ENCODE results near the gene ZFYVE27.

The ZFYVE27 gene

DNA sequence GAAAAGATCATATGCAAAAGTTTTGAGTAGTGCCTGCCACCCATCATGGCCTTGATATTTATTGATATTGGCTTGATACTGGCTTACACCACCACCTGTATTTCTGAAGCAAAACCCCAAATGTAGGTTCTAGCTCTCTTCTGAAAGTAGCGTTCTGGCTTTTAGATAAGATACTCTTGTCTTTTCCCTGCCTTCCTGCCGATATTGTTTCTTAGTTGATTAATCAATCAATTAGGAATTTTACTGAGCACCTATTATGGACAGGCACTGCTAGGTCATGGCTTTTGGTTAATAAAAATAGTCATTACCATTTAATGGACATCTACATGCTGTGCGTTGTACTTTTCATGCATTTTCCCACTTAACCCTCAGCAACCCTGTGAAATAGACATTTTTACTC is 27.0 kb downstream of the ZFYVE27 start:
- H3K36me3 ChIP-seq (ENCODE audit: insufficient read depth): no peaks in the 10 kb centered on the region
- no peaks in the 10 kb centered on the region for H3K79me2 ChIP-seq (ENCODE audit: insufficient read depth, low read depth)
- peaks cover 3% of the 10 kb centered on the region for H3K4me1 ChIP-seq (ENCODE audit: low read depth, poor library complexity, severe bottlenecking)
- H3K9ac ChIP-seq: no peak overlapping the region
- no peak overlapping the region for H3K4me2 ChIP-seq
- no peaks in the 10 kb centered on the region for H3K27me3 ChIP-seq (ENCODE audit: insufficient read depth, low read depth)
- no peak overlapping the region for H2AFZ ChIP-seq (ENCODE audit: low read depth)
- H4K20me1 ChIP-seq (ENCODE audit: insufficient read depth): no peaks in the 10 kb centered on the region
- TF ChIP-seq, protein P1, sequence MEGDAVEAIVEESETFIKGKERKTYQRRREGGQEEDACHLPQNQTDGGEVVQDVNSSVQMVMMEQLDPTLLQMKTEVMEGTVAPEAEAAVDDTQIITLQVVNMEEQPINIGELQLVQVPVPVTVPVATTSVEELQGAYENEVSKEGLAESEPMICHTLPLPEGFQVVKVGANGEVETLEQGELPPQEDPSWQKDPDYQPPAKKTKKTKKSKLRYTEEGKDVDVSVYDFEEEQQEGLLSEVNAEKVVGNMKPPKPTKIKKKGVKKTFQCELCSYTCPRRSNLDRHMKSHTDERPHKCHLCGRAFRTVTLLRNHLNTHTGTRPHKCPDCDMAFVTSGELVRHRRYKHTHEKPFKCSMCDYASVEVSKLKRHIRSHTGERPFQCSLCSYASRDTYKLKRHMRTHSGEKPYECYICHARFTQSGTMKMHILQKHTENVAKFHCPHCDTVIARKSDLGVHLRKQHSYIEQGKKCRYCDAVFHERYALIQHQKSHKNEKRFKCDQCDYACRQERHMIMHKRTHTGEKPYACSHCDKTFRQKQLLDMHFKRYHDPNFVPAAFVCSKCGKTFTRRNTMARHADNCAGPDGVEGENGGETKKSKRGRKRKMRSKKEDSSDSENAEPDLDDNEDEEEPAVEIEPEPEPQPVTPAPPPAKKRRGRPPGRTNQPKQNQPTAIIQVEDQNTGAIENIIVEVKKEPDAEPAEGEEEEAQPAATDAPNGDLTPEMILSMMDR (conservative IDR thresholded peaks at IDR 0.05; ENCODE audit: low read depth, low read length): no peak
- no peak overlapping the region for H3K27ac ChIP-seq
- H3K4me3 ChIP-seq (IDR thresholded peaks at IDR 0.05; ENCODE audit: insufficient read depth, low read depth, low read length): no peak overlapping the region

DNA sequence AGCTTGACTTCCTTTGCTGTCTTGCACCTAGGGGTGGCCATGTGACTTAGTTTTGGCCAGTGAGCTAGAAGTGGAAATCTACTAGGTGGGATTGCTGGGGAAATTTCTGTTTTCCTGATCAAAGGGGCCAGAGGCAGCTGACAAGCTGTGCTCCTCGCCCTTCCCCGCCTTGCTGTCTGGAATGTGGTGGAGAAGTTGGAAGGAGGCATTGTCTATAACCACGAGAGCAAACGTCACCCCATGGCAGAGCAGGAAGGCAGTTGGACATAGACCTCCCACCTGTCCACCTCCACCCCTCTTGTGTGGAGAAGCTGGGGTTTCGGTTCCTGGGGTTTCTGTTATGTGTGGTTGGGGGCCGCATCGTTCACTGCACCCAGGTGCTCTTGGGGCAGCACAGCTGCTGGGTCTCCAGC is 27.6 kb downstream of the ZFYVE27 start:
- H3K4me3 ChIP-seq (IDR thresholded peaks at IDR 0.05; ENCODE audit: insufficient read depth, low read depth, low read length): no peak overlapping the region
- H3K4me1 ChIP-seq (ENCODE audit: low read depth, poor library complexity, severe bottlenecking): peaks cover 3% of the 10 kb centered on the region
- H4K20me1 ChIP-seq (ENCODE audit: insufficient read depth): no peaks in the 10 kb centered on the region
- no peak overlapping the region for H2AFZ ChIP-seq (ENCODE audit: low read depth)
- TF ChIP-seq, protein P1 (conservative IDR thresholded peaks at IDR 0.05; ENCODE audit: low read depth, low read length): no peak
- no peak overlapping the region for H3K9ac ChIP-seq
- H3K36me3 ChIP-seq (ENCODE audit: insufficient read depth): no peaks in the 10 kb centered on the region
- no peaks in the 10 kb centered on the region for H3K79me2 ChIP-seq (ENCODE audit: insufficient read depth, low read depth)
- H3K27ac ChIP-seq: no peak overlapping the region
- H3K27me3 ChIP-seq (ENCODE audit: insufficient read depth, low read depth): no peaks in the 10 kb centered on the region; the same call in 1 of the 2 replicates
- no peak overlapping the region for H3K4me2 ChIP-seq

DNA sequence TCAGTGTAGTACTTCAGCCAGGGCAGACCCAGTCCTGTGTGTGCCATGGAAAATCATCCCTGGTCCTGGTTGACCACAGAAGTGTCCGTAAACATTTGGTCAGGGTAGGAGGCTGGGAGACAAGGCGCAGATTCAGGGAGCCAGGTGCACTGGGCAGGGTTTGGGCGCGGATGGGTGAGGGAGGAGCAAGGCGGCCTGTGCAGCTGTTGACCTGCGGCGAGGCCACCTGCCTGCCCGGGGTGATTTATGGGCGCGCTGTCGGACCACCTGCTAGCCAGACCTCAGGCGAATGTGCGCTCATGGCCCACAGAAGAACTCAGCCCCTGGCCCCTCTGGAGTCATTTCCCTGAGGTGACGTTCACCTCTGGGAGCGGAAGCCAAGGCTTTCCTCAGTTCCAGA is 28.3 kb downstream of the ZFYVE27 start:
- Histone ChIP-seq H2AFZ (ENCODE audit: low read depth) (no peak overlapping the region), H3K27me3 (ENCODE audit: insufficient read depth, low read depth) (peaks cover 6% of the 10 kb centered on the region; the same call in 1 of the 2 replicates), H3K79me2 (ENCODE audit: insufficient read depth, low read depth) (no peaks in the 10 kb centered on the region), H3K4me3 (IDR thresholded peaks at IDR 0.05; ENCODE audit: insufficient read depth, low read depth, low read length) (no peak overlapping the region), H3K4me2 (no peak overlapping the region), H3K36me3 (ENCODE audit: insufficient read depth) (no peaks in the 10 kb centered on the region), H4K20me1 (ENCODE audit: insufficient read depth) (no peaks in the 10 kb centered on the region), H3K9ac (no peak overlapping the region), H3K27ac (no peak overlapping the region), H3K4me1 (ENCODE audit: low read depth, poor library complexity, severe bottlenecking) (peaks cover 3% of the 10 kb centered on the region)
- TF ChIP-seq, protein P1 (conservative IDR thresholded peaks at IDR 0.05; ENCODE audit: low read depth, low read length): no peak

DNA sequence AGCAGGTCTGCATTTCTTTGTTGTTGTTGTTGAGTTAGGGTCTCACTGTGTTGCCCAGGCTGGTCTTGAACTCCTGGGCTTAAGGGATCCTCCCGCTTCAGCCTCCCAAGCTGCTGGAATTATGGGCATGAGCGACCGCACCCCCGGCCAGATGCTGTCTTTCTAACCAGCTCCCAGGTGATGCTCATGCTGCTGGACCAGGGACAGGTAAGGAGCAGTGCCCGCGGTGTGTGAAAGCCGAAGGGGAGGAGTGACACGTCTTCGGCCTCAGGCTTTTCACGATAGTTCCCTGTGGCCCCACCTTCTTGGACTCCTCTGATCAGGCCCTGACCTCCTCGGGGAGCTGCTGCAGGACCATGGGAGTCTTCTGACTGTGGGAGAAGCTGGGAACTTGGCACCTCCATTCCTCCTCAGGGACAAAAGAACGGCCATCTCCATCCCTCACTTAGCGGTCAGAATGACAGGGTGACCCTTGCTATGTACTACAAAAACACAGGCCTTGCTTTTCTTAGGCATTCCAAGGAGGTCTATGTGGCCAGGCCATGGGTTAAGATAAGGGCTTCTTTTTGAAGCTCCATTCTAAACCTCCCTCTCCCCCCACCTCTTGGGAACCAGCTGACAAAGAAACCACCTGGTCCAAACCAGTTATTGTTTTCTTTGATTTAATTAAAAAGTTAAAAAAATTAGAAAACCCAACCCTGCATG is 29.3 kb downstream of the ZFYVE27 start:
- H3K27me3 ChIP-seq (ENCODE audit: insufficient read depth, low read depth): peaks cover 15% of the 10 kb centered on the region; the same call in 1 of the 2 replicates
- no peak overlapping the region for H2AFZ ChIP-seq (ENCODE audit: low read depth)
- H3K36me3 ChIP-seq (ENCODE audit: insufficient read depth): no peaks in the 10 kb centered on the region
- no peak overlapping the region for H3K27ac ChIP-seq
- no peaks in the 10 kb centered on the region for H4K20me1 ChIP-seq (ENCODE audit: insufficient read depth)
- TF ChIP-seq, protein P1 (conservative IDR thresholded peaks at IDR 0.05; ENCODE audit: low read depth, low read length): no peak
- H3K9ac ChIP-seq: no peak overlapping the region
- H3K4me2 ChIP-seq: no peak overlapping the region
- peaks cover 3% of the 10 kb centered on the region for H3K4me1 ChIP-seq (ENCODE audit: low read depth, poor library complexity, severe bottlenecking)
- H3K79me2 ChIP-seq (ENCODE audit: insufficient read depth, low read depth): no peaks in the 10 kb centered on the region
- no peak overlapping the region for H3K4me3 ChIP-seq (IDR thresholded peaks at IDR 0.05; ENCODE audit: insufficient read depth, low read depth, low read length)

Measured in KMS-11 (cell line).